HG02642 (cell line): ENCODE data around the gene OSBPL5.

ENCODE experiments used
- ATAC-seq: cut with Tn5 transposase; IDR thresholded peaks from one replicate; pipeline ENCODE4 v1.9.1; 2021; ENCODE audit warnings: mild to moderate bottlenecking; ENCODE audit not compliant: unreplicated experiment, poor library complexity

The OSBPL5 gene

DNA sequence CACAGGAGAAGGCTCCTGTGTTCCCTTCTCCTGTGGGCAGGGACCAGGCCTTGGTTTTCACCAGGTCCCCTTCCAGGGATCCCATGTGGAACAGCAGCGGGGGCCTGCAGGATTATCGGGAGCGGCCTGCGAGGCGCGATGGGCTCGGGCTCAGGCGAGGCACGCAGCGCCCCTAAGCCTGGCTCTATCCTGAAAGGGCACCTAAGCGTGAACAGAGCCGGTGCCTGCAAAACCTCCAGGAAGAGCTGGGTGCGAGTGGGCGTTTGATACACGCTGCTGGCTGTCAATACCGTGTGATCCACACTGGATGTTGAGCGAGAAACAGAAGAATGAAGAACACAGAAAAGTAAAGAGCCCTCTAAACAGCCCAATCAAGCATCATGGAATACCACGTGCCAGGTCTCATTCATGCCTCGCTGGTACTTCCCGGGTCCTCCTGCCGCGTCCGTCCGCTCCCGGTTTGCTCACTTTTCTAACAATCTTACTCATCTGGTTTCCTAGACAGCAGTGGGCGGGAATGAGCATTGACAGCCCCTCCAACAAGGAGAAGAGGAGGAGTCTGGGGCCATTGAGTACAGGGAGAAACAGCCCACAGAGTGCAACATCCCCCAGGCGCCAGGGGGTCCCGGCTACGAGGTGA lies 12.5 kb downstream of the OSBPL5 start:
- ATAC-seq, result no peak

DNA sequence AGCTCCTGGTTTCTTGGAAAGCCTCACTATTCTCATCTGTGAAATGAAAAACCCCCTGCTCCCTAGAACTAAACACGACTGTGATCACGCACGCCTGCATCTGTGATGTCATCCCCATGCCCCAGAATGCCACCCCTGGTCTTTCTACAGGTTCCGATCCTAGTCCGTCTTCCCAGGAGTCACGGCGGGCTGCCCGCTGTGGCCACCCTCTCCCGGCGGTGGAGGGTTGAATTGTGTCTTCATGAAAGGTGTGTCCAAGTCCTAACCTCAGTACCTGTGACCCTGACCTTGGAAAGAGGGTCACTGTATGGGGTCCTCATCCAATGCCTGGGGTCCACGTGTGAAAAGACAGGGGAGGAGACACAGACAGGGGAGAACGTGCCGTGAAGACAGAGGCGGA lies 14.4 kb downstream of the OSBPL5 start:
- no peak for ATAC-seq

DNA sequence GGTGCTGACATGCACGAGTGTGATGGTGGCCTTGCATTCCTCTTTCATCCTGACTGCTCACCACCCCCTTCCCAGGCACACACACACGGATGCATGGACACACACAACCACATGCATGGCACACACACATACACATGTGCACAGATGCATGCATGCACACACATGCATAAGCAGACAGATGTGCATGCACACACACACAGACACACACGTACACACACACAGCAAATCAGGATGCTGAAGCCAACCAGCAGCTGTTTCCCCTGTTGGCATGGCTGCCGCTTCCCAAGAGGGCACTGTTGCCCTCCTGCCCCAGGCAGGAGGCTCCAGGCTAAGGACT lies 15.3 kb downstream of the OSBPL5 start:
- no peak for ATAC-seq

DNA sequence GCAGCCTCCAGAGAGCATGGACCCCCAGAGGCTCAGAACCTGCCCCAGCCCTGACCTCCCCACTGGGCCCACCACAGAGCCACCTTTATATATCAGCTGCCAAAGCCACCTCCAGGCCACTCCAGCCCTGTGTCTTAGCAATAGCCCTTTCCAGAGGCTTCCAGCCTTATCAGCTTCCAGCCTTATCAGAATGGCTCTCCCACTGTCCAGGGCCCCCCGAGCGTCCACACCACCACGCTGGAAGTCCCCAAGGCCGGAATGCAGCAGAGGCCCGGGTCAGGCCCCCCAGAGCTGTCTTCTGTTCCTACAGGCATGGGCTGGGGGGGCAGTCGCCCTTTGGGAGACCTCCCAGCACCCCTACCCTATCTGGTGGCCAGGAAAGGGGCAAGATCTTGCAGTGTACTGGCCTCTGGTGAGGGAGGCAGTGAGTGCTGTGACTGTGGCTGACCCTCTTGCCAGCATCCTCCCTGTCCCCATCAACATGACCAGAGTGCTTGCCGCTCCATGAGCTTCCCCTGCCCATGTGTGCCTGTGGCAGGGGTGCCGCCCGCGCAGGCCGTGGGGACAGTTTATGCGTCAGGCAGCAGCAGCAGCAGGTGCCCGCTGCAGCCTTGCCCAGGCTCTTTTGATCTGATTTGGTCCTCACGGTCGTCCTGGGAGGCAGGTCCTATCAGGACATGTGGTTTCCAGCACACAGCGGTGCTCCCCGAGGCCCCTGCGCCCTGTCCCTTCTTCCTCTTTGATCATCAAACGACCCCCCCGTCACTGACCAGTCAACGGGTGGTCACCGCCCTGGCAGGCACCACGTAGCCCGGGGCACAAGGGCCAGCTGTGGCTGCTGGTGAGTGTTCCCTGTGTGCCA lies 15.9 kb downstream of the OSBPL5 start:
- ATAC-seq, result no peak

DNA sequence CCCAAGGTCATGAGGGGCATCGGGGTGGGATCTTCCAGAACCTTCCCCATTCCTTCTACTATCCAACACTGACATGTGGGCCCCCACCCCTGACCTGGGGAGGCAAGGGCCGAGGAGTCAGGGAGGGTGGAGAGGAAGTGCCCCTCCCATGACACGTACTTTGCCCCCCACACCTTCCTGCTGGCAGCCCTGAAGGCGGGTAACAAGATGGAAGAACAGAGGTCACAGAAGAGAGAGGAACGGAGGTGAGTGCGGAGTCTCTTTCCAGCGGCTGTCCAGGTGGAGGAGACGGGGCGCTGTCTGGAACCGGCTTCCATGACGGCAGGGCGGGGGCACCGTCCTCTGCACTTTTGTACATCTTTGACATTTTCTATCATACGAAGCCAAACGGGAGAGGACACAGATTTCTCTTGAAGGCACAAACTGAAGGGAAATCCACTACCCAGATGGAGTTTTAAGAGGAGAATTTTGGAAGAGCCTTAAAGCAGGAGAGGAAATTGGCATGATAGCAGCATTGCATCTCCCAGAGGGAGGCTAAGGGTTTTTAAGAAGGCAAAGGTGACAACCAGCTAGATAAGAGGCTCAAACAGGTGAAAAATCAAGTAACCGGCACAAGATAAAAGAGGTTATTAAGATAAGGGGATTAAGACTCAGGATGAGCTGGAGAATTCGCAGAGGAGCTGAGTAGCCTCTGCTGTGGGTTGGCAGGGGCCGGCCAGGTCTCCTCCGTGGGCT lies 16.7 kb downstream of the OSBPL5 start:
- no peak for ATAC-seq

DNA sequence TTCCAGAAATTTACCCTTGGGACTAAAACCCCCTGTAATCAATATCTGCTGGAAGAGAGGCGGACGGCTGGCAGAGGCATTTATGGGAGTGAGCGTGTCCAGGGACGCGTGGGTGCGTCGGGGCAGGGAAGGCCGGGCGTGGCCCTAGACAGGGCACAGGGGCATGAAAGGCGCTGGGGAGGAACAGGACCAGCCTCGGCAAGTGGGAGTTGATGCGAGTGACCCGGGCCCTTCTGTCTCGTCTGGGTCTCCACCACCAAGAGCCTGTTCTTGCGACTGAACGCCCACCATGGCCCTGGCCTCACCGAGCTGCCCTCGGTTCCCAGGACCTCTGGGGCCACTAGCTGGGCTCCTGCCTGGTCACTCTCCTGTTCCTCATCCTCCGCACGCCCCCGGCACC lies 17.5 kb downstream of the OSBPL5 start:
- no peak for ATAC-seq

DNA sequence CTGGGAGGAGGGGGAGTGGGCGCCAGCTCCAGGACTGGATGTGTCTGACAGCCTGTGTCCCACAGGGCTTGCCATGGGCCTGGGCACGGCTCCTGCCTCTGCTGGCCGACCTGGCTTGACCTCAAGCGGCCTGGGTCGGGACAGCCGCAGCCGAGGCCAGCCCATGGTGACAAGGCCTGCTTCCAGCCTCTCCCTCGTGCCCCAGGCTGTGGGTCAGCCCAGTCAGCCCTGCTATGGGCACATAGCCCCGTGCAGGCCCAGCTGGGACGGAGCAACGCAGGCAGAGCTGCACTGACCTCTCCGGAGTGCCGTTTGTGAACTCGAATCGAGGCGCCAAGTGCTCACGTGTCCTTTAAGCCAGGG lies 17.9 kb downstream of the OSBPL5 start:
- ATAC-seq, result no peak

DNA sequence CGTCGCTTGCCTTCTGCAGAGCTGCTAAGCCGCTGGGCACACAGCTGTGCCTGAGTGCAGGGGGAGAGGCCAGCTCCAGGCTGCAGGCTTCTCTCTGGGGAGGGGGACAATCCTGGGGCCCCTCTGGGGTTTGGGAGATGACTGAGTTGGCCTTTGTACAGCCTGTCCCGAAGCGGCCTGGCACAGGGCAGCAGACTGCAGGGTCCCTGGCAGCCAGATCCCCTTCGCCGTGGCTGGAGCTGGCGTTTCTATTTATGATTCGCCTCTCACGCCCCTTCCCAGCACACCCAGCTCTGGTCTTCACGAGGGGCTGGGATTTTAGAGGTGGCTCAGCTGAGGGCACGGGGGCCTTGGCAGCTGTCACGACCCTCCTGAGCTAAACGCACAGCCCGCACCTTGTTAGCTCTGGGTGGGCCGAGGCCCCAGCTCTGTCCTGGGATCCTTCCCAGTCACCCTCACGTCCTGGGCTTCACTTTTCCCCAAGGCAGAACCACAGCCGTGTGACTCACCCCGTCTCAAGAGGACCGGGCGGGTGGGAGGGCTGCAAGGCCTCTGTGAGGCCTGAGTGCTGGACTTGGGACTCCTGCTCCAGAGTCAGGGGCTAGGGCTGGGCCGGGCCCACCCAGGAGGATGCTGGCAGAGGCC lies 18.4 kb downstream of the OSBPL5 start:
- no peak for ATAC-seq

DNA sequence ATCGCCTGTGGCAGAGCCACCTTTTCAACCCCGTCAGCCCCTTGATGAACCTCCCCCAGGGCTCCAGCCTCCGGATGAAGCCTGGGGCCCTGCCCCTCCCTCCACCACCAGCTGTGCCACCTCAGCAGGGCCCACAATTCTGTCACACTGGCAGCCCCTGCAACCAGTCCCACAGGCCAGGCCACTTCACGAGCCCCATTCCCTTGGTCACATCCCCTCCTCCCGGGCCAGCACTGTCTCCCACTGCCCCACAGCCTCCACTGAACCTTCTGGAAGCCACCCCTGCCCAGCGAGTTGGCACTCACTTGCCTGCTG lies 19.9 kb downstream of the OSBPL5 start:
- no peak for ATAC-seq

DNA sequence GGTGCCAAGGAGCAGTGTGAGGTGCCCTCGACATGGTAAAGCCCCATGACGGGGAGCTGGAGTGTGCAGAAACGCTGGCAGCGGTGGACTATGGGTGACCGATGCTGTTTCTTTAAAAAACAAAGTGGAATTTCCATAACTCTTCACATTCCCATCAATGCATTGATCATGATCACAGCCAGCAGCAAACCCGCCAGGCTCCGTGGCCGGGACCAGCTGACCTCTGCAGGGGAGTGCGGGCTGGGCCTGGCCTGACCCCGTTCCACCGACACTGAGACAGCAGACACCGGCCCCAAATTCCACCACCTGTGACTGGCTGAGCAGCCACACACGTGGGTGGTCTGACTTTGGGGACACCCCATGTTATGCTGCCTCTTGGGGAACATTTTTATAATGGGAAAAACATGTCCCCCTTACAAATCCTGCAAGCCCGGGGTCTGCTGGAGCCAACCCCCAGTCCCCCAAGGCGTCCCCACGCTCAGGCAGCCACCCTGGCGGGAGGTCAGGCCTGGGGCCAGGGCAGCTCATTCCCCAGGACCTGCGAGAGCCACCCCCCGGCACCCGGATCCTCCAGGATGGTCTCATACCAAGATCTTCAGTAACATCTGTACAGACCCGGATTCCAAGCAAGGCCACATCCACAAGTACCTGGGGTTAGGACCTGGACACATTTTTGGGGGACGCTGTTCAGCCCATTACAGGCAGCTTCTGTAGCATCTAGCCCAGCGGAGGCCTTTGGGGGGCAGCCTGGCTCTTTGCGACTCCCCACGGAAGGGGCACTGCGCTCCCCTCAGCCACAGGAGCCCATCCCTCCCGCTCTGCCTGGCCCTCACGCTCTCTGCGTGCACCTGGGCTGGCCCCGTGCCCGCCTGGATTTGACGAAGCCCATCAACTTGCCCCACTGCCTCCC lies 20.6 kb downstream of the OSBPL5 start:
- ATAC-seq, result no peak

DNA sequence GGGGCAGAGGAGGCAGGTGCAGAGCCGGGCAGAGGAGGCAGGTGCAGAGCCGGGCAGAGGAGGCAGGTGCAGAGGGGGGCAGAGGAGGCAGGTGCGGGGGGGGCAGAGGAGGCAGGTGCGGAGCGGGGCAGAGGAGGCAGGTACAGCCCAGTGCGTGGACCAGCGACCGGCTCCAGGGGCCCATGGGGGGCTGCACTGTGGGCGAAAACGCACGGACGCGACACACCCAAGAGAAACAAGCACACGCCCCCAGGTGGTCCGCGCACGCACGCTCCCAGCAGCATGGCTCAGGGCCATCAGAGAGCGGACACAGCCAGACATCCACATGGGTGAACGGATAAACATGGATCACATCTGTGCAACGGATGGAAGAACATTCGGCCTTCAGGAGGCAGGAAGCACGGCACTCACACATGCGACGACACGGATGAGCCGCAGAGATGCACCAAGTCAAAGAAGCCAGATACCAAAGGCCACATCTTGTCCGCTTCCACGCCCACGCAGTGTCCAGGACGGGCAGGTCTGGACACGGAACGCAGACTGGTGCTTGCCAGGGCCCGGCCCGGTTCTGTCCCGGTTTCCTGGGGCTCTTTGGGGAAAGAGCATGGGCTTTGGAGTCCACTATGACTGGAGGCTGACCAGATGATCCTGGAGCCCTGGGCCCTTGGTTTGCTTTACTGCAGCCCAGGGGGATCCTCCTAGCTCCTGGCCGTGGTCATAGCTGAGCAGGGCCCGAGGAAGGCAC lies 21.8 kb downstream of the OSBPL5 start:
- no peak for ATAC-seq

DNA sequence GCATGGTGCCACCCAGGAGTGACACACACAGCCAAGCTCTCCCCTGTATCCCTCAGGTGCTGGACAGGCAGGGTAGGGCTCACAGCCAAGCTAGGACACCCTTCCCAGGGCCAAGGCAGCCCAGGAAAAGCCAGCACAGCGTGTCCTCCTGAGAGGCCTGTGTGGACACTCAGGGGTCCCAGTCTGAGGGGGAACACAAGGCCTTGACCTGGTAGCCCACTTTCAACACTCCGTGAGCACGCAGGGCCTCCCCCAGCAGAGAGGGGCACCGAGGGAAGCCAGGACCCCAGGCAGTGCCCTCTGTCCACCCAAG lies 24.9 kb downstream of the OSBPL5 start:
- no peak for ATAC-seq

DNA sequence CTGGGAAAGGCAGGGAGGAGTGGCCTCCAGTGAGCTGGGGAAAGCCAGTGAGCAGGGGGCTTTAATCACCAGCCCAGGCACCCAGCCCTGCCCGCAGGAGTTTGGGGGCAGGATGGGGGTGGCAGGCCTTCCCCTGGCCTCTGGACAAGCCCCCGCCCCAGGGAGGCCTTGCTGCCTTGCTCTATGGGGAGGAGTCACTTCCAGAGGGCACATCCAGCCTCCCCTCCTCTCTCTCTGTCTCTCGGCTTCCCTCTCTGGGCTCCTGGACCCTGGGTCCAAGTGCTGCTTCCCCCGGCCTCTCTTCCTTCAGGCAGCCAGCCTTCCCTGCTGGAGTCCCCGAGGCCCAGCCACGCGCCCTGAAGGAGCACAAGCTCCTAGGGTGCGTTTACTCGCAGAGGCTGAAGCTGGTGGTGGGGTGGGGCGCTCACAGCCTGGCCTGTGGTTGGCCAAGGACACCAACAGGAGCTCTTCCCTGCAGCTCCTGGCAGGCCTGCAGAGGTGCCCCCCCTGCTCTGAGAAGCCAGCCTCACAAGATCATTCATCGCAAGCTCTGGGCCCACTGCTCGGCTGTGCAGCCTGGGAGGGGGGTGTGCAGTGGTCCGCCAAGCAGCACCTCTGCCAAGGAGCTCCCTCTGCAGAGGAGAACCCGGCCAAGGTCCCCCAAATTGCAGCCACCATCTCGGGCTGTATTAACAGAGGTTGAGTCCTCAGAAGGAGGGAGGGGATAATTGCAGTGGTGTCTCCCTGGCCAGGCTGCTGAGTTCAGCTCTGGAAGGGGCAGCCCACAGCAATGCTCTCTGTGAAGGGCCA lies 25.4 kb downstream of the OSBPL5 start:
- no peak for ATAC-seq

DNA sequence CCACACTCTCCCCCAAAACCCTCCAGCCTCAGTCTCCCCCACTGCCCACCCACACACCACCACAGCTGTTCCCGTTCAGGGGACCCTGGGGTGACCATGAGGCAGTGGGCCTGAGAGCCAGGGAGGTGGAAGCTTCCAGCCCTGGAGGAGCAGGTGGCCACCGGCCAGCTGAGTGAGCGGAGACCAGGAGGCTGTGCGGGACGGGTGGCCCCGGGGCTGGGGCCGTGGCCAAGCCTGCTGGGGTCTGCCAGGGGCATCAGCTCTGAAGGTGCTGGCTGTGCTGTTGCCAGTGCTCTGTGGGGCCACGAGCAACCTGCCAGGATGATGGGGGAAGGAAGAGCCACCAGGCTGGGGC lies 26.0 kb downstream of the OSBPL5 start:
- no peak for ATAC-seq

DNA sequence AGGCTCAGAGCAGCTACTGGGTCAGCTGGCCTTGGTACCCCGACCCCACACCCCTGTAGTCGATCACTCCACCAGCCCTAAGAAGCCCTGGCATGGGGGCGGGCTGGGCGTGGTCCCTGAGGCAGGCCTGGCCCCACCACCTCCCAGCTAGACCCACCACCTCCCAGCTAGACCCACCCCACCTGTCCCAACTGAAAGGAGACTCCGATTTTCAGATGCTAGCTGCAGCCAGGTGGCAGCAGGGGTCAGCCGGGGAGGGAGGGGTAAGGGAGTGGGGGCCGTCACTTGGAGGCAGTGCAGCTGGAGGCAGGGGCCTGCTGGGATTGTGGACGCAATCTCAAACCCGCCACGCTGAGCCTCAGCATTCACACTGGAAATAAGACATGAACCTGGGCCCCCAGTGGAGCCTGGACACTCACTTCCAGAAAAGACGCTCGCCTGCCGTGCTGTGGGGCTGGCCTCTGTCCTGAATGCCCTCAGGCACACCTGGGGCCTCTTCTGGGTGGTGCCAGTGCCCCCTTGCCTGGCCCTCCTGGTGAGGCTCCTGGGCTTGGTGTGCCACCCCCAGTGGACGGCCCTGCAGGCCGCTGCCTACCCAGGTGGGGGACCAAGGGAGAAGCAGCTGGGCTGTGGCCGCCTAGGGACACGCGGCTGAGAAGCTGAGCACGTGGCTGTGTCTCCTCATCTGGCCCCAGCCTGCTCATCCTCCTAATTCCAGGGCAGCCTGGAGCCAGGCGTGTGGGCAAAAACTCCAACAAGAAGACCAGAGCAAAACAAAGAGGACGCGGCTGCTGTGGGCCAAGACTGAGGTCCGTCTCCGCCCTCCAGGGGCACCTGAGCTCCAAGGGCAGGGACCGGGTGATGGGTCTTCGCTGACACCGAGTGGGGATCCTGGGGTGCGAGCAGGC lies 26.7 kb downstream of the OSBPL5 start:
- ATAC-seq, result no peak

DNA sequence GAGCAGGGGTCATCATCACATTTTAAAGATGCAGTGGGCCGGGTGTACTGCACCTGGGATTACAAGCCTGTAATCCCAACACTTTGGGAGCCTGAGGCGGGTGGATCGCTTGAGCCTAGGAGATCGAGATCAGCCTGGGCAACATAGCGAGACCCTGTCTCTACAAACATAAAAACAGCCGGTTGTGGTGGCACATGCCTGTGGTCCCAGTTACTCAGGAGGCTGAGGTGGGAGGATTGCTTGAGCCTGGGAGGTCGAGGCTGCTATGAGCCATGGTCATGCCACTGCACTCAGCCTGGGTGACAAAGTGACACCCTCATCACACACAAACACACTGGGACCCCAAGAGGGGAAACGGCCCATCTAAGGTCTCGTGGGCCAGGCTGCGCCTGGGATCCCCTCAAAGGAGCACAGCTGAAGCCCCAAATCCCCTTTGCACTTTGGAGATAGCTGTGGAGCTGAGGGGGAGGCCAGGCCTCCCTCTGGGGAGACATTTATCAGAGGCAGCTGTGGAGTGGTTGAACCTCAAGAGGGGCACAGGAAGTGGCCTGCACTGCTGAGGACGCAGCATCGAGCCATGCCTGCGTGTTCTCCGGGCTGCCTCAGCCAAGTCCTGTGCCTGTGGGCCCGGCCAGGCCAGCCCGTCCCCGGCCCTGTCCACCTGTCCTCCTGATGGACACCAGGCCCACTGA lies 27.5 kb downstream of the OSBPL5 start:
- no peak for ATAC-seq
